CD14-positive monocyte (primary cell): Measurements from ENCODE around the gene CFLAR. TPM values are rescaled to one million over a fixed set of nuclear protein-coding genes. Genes with fewer than 3 reads are reported as not detected.
A peak's percentile ranks its signal among the peaks of the same experiment; 100 is the strongest.

Experiments used
- DNase-seq, 3 donors: peaks; one replicate each; pipeline ENCODE4 v3.0.0-alpha.2; 2011 to 2022
- H2AFZ ChIP-seq: 2 replicates; pipeline ENCODE4 v1.6.0; 2012; ENCODE audit warnings: mild to moderate bottlenecking, low read depth, low read length, inconsistent platforms; ENCODE audit not compliant: insufficient read depth, poor library complexity, severe bottlenecking
- H3K27ac ChIP-seq, 2 donors: 1 replicate in 1 of 2; 2 replicates in 1 of 2; pipeline ENCODE4 v1.5.1; 2012 to 2013; ENCODE audit warnings: low read length in 2 of 2, control low read depth in 1 of 2, inconsistent platforms in 1 of 2, low read depth in 1 of 2, mild to moderate bottlenecking in 1 of 2
- H3K27me3 ChIP-seq, 2 donors: one replicate each; pipeline versions ENCODE4 v1.6.0 to v1.6.1; 2011 to 2013; ENCODE audit warnings: low read length in 2 of 2; ENCODE audit not compliant: control insufficient read depth in 2 of 2, insufficient read depth in 2 of 2
- H3K36me3 ChIP-seq, 2 donors: replicated peaks in 1 of 2; 1 replicate in 1 of 2; 2 replicates in 1 of 2; pipeline versions ENCODE4 v1.5.1 to v1.6.1; 2012 to 2013; ENCODE audit warnings: low read length in 2 of 2, control low read depth in 1 of 2, inconsistent platforms in 1 of 2, mild to moderate bottlenecking in 1 of 2; ENCODE audit not compliant: insufficient read depth in 2 of 2, control insufficient read depth in 1 of 2
- H3K4me1 ChIP-seq, 2 donors: 1 replicate in 1 of 2; 2 replicates in 1 of 2; pipeline versions ENCODE4 v1.5.1 to v1.6.1; 2012 to 2013; ENCODE audit warnings: low read length in 2 of 2, control low read depth in 1 of 2, inconsistent platforms in 1 of 2, mild to moderate bottlenecking in 1 of 2, moderate library complexity in 1 of 2; ENCODE audit not compliant: insufficient read depth in 2 of 2, control insufficient read depth in 1 of 2
- H3K4me2 ChIP-seq: replicated peaks from 2 replicates; pipeline ENCODE3; 2012; ENCODE audit warnings: low read length, moderate library complexity, mild to moderate bottlenecking; ENCODE audit not compliant: poor library complexity, severe bottlenecking; ENCODE audit errors: extremely low read depth
- H3K4me3 ChIP-seq, 3 experiments: fragments of 200-600 bp in 1 of 3; sonication (generic) in 1 of 3; replicated peaks in 1 of 3; 1 replicate in 2 of 3; 2 replicates in 1 of 3; pipeline ENCODE4 v1.5.1; 2011 to 2013; ENCODE audit warnings: low read length in 3 of 3, mild to moderate bottlenecking in 3 of 3, control low read depth in 2 of 3, low read depth in 2 of 3, inconsistent platforms in 1 of 3, moderate library complexity in 1 of 3
- H3K79me2 ChIP-seq: 2 replicates; pipeline ENCODE4 v1.6.0; 2012; ENCODE audit warnings: mild to moderate bottlenecking, control low read depth, inconsistent platforms, low read length, moderate library complexity; ENCODE audit not compliant: insufficient read depth
- H3K9ac ChIP-seq: 2 replicates; pipeline ENCODE4 v1.6.0; 2017; ENCODE audit warnings: low read length, mild to moderate bottlenecking; ENCODE audit not compliant: insufficient read depth, poor library complexity, severe bottlenecking
- H3K9me3 ChIP-seq, 2 donors: replicated peaks in 1 of 2; 1 replicate in 1 of 2; 2 replicates in 1 of 2; pipeline versions ENCODE4 v1.5.1 to v1.6.1; 2012 to 2013; ENCODE audit warnings: low read length in 2 of 2, control low read depth in 1 of 2; ENCODE audit not compliant: control insufficient read depth in 1 of 2, insufficient read depth in 1 of 2
- H4K20me1 ChIP-seq: 2 replicates; pipeline ENCODE4 v1.6.0; 2012; ENCODE audit warnings: mild to moderate bottlenecking, low read length, control low read depth, moderate library complexity; ENCODE audit not compliant: insufficient read depth
- H3K27ac Mint-ChIP-seq, 7 donors: one replicate each; pipeline ENCODE4 v1.8.0; 2020; ENCODE audit warnings: mild to moderate bottlenecking in 7 of 7, mixed read lengths in 7 of 7, moderate library complexity in 6 of 7, inconsistent platforms in 2 of 7
- H3K27me3 Mint-ChIP-seq, 3 donors: one replicate each; pipeline ENCODE4 v1.8.0; 2021 to 2022; ENCODE audit warnings: low read depth in 3 of 3, mild to moderate bottlenecking in 3 of 3, mixed read lengths in 3 of 3, moderate library complexity in 3 of 3, inconsistent platforms in 1 of 3
- H3K36me3 Mint-ChIP-seq, 2 donors: one replicate each; pipeline ENCODE4 v1.8.0; 2020; ENCODE audit warnings: mixed read lengths in 2 of 2, inconsistent platforms in 1 of 2, mild to moderate bottlenecking in 1 of 2
- H3K4me1 Mint-ChIP-seq: one replicate; pipeline ENCODE4 v1.8.0; 2020; ENCODE audit warnings: mild to moderate bottlenecking, mixed read lengths
- H3K4me3 Mint-ChIP-seq, 2 donors: one replicate each; pipeline ENCODE4 v1.8.0; 2020; ENCODE audit warnings: mild to moderate bottlenecking in 2 of 2, mixed read lengths in 2 of 2, moderate library complexity in 1 of 2
- H3K9me3 Mint-ChIP-seq, 7 donors: one replicate each; pipeline ENCODE4 v1.8.0; 2020 to 2022; ENCODE audit warnings: mixed read lengths in 7 of 7, mild to moderate bottlenecking in 6 of 7, moderate library complexity in 6 of 7, inconsistent platforms in 2 of 7
- CTCF ChIP-seq: fragments of 200-600 bp; IDR thresholded peaks from one replicate; pipeline ENCODE4 v1.8.0; 2022; ENCODE audit warnings: antibody characterized with exemption, mild to moderate bottlenecking
- WGBS: methylation state at CpG from one replicate; pipeline ENCODE4 v1.1.5; 2013; ENCODE audit warnings: missing lambda C conversion rate; ENCODE audit not compliant: insufficient coverage; 5-methylcytosine and 5-hydroxymethylcytosine counted together
- intact Hi-C, 2 donors: fragments of 100-400 bp; cut with micrococcal nuclease; formaldehyde crosslinking; loops; one replicate each; pipeline versions ENCODE4 v1.15.0 to v1.15.1; 2023
- polyA minus RNA-seq: library from RNA; depleted of rRNA, polyadenylated mRNA; stranded (reverse); fragments of >200 nt; gene quantifications from 2 replicates; pipeline ENCODE4 v1.2.3, GENCODE V29; 2012
- polyA plus RNA-seq, 3 donors: library from polyadenylated mRNA; depleted of rRNA in 1 of 3; unstranded in 2 of 3; stranded (reverse) in 1 of 3; fragments of 300-500 nt in 2 of 3; fragments of >200 nt in 1 of 3; fragmentation: Illumina TruSeq in 2 of 3; gene quantifications; 1 replicate in 2 of 3; 2 replicates in 1 of 3; pipeline ENCODE4 v1.2.3, GENCODE V29; 2012 to 2021
- total RNA-seq, 12 experiments: library from RNA in 1 of 12; stranded (reverse) in 1 of 12; fragments of 120-200 nt in 1 of 12; gene quantifications; one replicate each; pipeline ENCODE4 v1.2.4 and lab custom pipeline; 2013 to 2026; ENCODE audit warnings: mixed read lengths in 6 of 12, inconsistent platforms in 1 of 12

The CFLAR gene
- total RNA-seq (2013), result 181 TPM
- polyA plus RNA-seq (100 to 1,000 TPM in 1 of 3 donors, 10 to 100 TPM in 2; 79.4 to 149 (median 79.5) TPM), polyA minus RNA-seq (109 and 112 TPM in 2 replicates), total RNA-seq (lab: John Stamatoyannopoulos, UW) (421 to 1,161 (median 691) reads per million in 11 experiments)

- H4K20me1 ChIP-seq, result peaks cover 31% of the 10 kb centered on the region
- no peaks in the 10 kb centered on the region for H3K27me3 ChIP-seq
- no peak for TF ChIP-seq CTCF
- H3K9me3 ChIP-seq, result no peaks in the 10 kb centered on the region
- H3K4me3 ChIP-seq, result peak within 1 kb of the TSS; percentile 77 to 99 (median 83)
- peaks cover 20 to 43% of the 10 kb centered on the region in 2 donors for H3K4me1 ChIP-seq
- H3K79me2 ChIP-seq, result peaks cover 74% of the 10 kb centered on the region
- H3K4me2 ChIP-seq, result peak within 1 kb of the TSS; percentile 96
- H3K36me3 ChIP-seq, result no peaks in the 10 kb centered on the region
- peak within 1 kb of the TSS; percentile 96 to 99 for H3K27ac ChIP-seq
- Mint-ChIP-seq H3K9me3 (peaks cover 0 to 2% (median 0%) of the 10 kb centered on the region in 7 donors), H3K4me1 (peaks cover 31% of the 10 kb centered on the region), H3K27ac (peak within 1 kb of the TSS; percentile 93 to 99 (median 99)), H3K4me3 (peak within 1 kb of the TSS; percentile 97 to 99), H3K36me3 (peaks cover 6 to 15% of the 10 kb centered on the region in 2 donors), H3K27me3 (peaks cover 0 to 4% (median 1%) of the 10 kb centered on the region in 3 donors)
- peak; percentile 72 to 85 (median 80) for DNase-seq
- intact Hi-C loops, result loop anchor here (2.0 to 5.0 kb wide), 3 partner anchors 41 to 154 kb away; partner anchors contain the start of genes HYCC2 (in 1 of the 2) and ORC2 (in 1 of the 2)
- WGBS, result under 1% methylated on average over 72 of the region's 75 CpGs
- H3K9ac ChIP-seq, result peak within 1 kb of the TSS; percentile 97
- H2AFZ ChIP-seq, result peak within 1 kb of the TSS; percentile 70
Observed at GRCh38 chr2:201116115-201116958, at the start of gene CFLAR. Gene CFLAR (plus strand): TSS chr2:201116164. CDS start chr2:201129866, 13,702 bp downstream.

- peak in 2 of 3 donors; percentile 10 to 12 for DNase-seq
- peak overlapping the region; percentile 87 for H2AFZ ChIP-seq
Observed at GRCh38 chr2:201070948-201071478, 45.0 kb upstream of the CFLAR start.

More at GRCh38 chr2:201070948-201071478, 45.0 kb upstream of the CFLAR start:
- 0% methylated on average over 19 of the region's 21 CpGs for WGBS
- Histone ChIP-seq H3K4me1 (peaks cover 28 to 52% of the 10 kb centered on the region in 2 donors), H3K4me2 (peak overlapping the region; percentile 91), H3K36me3 (no peaks in the 10 kb centered on the region), H3K79me2 (peaks cover 99% of the 10 kb centered on the region), H3K27ac (peak overlapping the region; percentile 48 to 94), H4K20me1 (peaks cover 35% of the 10 kb centered on the region), H3K4me3 (peak overlapping the region; percentile 76 to 89 (median 83)), H3K9me3 (no peaks in the 10 kb centered on the region), H3K27me3 (no peaks in the 10 kb centered on the region), H3K9ac (peak overlapping the region; percentile 90)
- Mint-ChIP-seq H3K9me3 (no peaks in the 10 kb centered on the region), H3K4me3 (peak overlapping the region; percentile 98 to 100), H3K36me3 (peaks cover 2 to 7% of the 10 kb centered on the region in 2 donors), H3K27me3 (peaks cover 0 to 2% (median 2%) of the 10 kb centered on the region in 3 donors), H3K4me1 (peaks cover 43% of the 10 kb centered on the region), H3K27ac (peak overlapping the region; percentile 87 to 99 (median 92))
- no peak for TF ChIP-seq CTCF
- intact Hi-C loops, result loop anchor here (2.0 to 10.0 kb wide), 5 partner anchors 46 to 166 kb away; partner anchors contain the start of genes CASP10 (in 1 of the 2) and CFLAR (in 1 of the 2)
